Neural cell (in vitro differentiated cells): ENCODE measurements around the gene ITGAD. TPM values are rescaled to one million over a fixed set of nuclear protein-coding genes. Genes with fewer than 3 reads are reported as not detected.

Experiments used
- H2AFZ ChIP-seq: fragments of 200-600, 300-800 bp; sonication (generic), shearing (Covaris generic); 2 replicates; pipeline ENCODE4 v1.6.0; 2014; ENCODE audit warnings: low read depth, mild to moderate bottlenecking, antibody characterized with exemption, low read length, moderate library complexity
- H3F3A ChIP-seq: fragments of 200-600 bp; shearing (Covaris generic); 2 replicates; pipeline ENCODE4 v1.6.1; 2016; ENCODE audit warnings: mild to moderate bottlenecking, moderate library complexity, mixed read lengths, antibody characterized with exemption, low read length; ENCODE audit not compliant: insufficient read depth, poor library complexity, severe bottlenecking
- H3K27ac ChIP-seq: fragments of 200-600, 300-800 bp; sonication (generic), shearing (Covaris generic); 2 replicates; pipeline ENCODE4 v1.5.1; 2014; ENCODE audit warnings: mild to moderate bottlenecking, low read length, moderate library complexity
- H3K27me3 ChIP-seq: fragments of 300-800, 200-600 bp; sonication (generic), shearing (Covaris generic); 2 replicates; pipeline ENCODE4 v1.6.0; 2014; ENCODE audit warnings: mild to moderate bottlenecking, low read depth, low read length, moderate library complexity; ENCODE audit not compliant: insufficient read depth
- H3K36me3 ChIP-seq: fragments of 300-800, 200-600 bp; sonication (generic), shearing (Covaris generic); 2 replicates; pipeline ENCODE4 v1.5.1; 2014; ENCODE audit warnings: mild to moderate bottlenecking, antibody characterized with exemption, low read length, moderate library complexity; ENCODE audit not compliant: insufficient read depth
- H3K4me2 ChIP-seq: fragments of 300-800, 200-600 bp; sonication (generic), shearing (Covaris generic); 2 replicates; pipeline ENCODE4 v1.6.0; 2014; ENCODE audit warnings: mild to moderate bottlenecking, low read length
- H3K4me3 ChIP-seq: fragments of 300-800, 200-600 bp; sonication (generic), shearing (Covaris generic); 2 replicates; pipeline ENCODE4 v1.5.1; 2014; ENCODE audit warnings: mild to moderate bottlenecking, low read length, moderate library complexity
- H3K79me2 ChIP-seq: fragments of 200-600 bp; shearing (Covaris generic); replicated peaks from 2 replicates; pipeline ENCODE4 v1.6.0; 2014; ENCODE audit warnings: mild to moderate bottlenecking, low read length, moderate library complexity; ENCODE audit not compliant: insufficient read depth
- H3K9ac ChIP-seq: fragments of 300-800, 200-600 bp; sonication (generic), shearing (Covaris generic); 2 replicates; pipeline ENCODE4 v1.6.1; 2016; ENCODE audit warnings: mild to moderate bottlenecking, low read length, mixed read lengths
- H3K9me2 ChIP-seq: fragments of 200-600 bp; shearing (Covaris generic); 2 replicates; pipeline ENCODE4 v1.6.1; 2016; ENCODE audit warnings: mild to moderate bottlenecking, low read length, mixed read lengths; ENCODE audit not compliant: insufficient read depth
- H3K9me3 ChIP-seq: fragments of 200-600, 300-800 bp; sonication (generic), shearing (Covaris generic); 2 replicates; pipeline ENCODE4 v1.6.1; 2016; ENCODE audit warnings: mild to moderate bottlenecking, mixed run types, low read length, moderate library complexity, mixed read lengths
- H4K20me1 ChIP-seq: fragments of 200-600 bp; shearing (Covaris generic); 2 replicates; pipeline ENCODE4 v1.6.1; 2016; ENCODE audit warnings: mild to moderate bottlenecking, mixed run types; ENCODE audit not compliant: insufficient read depth
- CTCF ChIP-seq: fragments of 450-650 bp; IDR thresholded peaks from 2 replicates; pipeline ENCODE4 v1.5.1; 2014; ENCODE audit warnings: antibody characterized with exemption, mild to moderate bottlenecking, moderate library complexity; ENCODE audit not compliant: poor library complexity, severe bottlenecking
- EP300 ChIP-seq: fragments of 450-650 bp; conservative IDR thresholded peaks from 2 replicates; pipeline ENCODE4 v1.6.1; 2014; ENCODE audit warnings: antibody characterized with exemption, mild to moderate bottlenecking, moderate library complexity; ENCODE audit not compliant: poor library complexity, severe bottlenecking
- EZH2 ChIP-seq: fragments of 200-600, 300-800 bp; shearing (Covaris generic), sonication (generic); IDR thresholded peaks from 2 replicates; pipeline ENCODE4 v1.6.1; 2014; ENCODE audit warnings: antibody characterized with exemption, low read length, borderline replicate concordance, mild to moderate bottlenecking; ENCODE audit not compliant: insufficient read depth, poor library complexity, severe bottlenecking
- MXI1 ChIP-seq: fragments of 450-650 bp; conservative IDR thresholded peaks from 2 replicates; pipeline ENCODE4 v1.6.1; 2014; ENCODE audit warnings: antibody characterized with exemption, mild to moderate bottlenecking; ENCODE audit not compliant: poor library complexity, severe bottlenecking
- POLR2AphosphoS5 ChIP-seq: IDR thresholded peaks from 2 replicates; pipeline ENCODE4 v1.6.1; 2012
- RAD21 ChIP-seq: fragments of 450-650 bp; conservative IDR thresholded peaks from 2 replicates; pipeline ENCODE4 v1.6.1; 2014; ENCODE audit warnings: antibody characterized with exemption, mild to moderate bottlenecking, moderate library complexity
- REST ChIP-seq: IDR thresholded peaks from 2 replicates; pipeline ENCODE4 v1.6.1; 2012; ENCODE audit warnings: borderline replicate concordance
- SMC3 ChIP-seq: fragments of 450-650 bp; conservative IDR thresholded peaks from 2 replicates; pipeline ENCODE4 v1.6.1; 2014; ENCODE audit warnings: antibody characterized with exemption, mild to moderate bottlenecking, moderate library complexity; ENCODE audit not compliant: poor library complexity
- TAF1 ChIP-seq: IDR thresholded peaks from 2 replicates; pipeline ENCODE4 v1.6.1; 2012; ENCODE audit warnings: low read depth
- polyA plus RNA-seq: library from polyadenylated mRNA; depleted of rRNA; stranded (reverse); fragments of >200 nt; gene quantifications from 2 replicates; pipeline ENCODE4 v1.2.3, GENCODE V29; 2014

Gene ITGAD
- polyA plus RNA-seq, 1 donor from 2014 or later, result not detected

GRCh38 chr16:31365131-31365865 is 27.8 kb upstream of the ITGAD start:
- Histone ChIP-seq H3K27me3 (no peaks in the 10 kb centered on the region), H3K4me3 (no peak overlapping the region), H3K9ac (no peak overlapping the region), H4K20me1 (no peaks in the 10 kb centered on the region), H3F3A (no peaks in the 10 kb centered on the region), H3K4me2 (no peak overlapping the region), H2AFZ (no peak overlapping the region), H3K9me3 (no peaks in the 10 kb centered on the region), H3K27ac (no peak overlapping the region), H3K79me2 (no peaks in the 10 kb centered on the region), H3K9me2 (no peaks in the 10 kb centered on the region), H3K36me3 (no peaks in the 10 kb centered on the region)
- TF ChIP-seq SMC3, result no peak
- no peak for TF ChIP-seq CTCF
- TF ChIP-seq EP300, result no peak
- TF ChIP-seq EZH2, result no peak
- TF ChIP-seq REST, result no peak
- no peak for TF ChIP-seq MXI1
- no peak for TF ChIP-seq POLR2AphosphoS5
- no peak for TF ChIP-seq RAD21
- TF ChIP-seq TAF1, result no peak

- Histone ChIP-seq H3K27ac (no peak overlapping the region), H3K4me3 (no peak overlapping the region), H3K79me2 (no peaks in the 10 kb centered on the region), H3K9me2 (no peaks in the 10 kb centered on the region), H2AFZ (no peak overlapping the region), H3K9me3 (no peaks in the 10 kb centered on the region), H3F3A (no peaks in the 10 kb centered on the region), H3K27me3 (no peaks in the 10 kb centered on the region), H3K4me2 (no peak overlapping the region), H3K9ac (no peak overlapping the region), H3K36me3 (no peaks in the 10 kb centered on the region), H4K20me1 (no peaks in the 10 kb centered on the region)
- TF ChIP-seq MXI1, result no peak
- TF ChIP-seq POLR2AphosphoS5, result no peak
- no peak for TF ChIP-seq EP300
- no peak for TF ChIP-seq EZH2
- no peak for TF ChIP-seq CTCF
- no peak for TF ChIP-seq TAF1
- no peak for TF ChIP-seq SMC3
- TF ChIP-seq RAD21, result no peak
- no peak for TF ChIP-seq REST
Measured at GRCh38 chr16:31367853-31368252, 25.3 kb upstream of the ITGAD start.
